Measurements from ENCODE around the gene FTO. TPM values are rescaled to one million over a fixed set of nuclear protein-coding genes. Genes with fewer than 3 reads are reported as not detected.
A peak's percentile ranks its signal among the peaks of the same experiment; 100 is the strongest.

FTO gene
- total RNA-seq, 1 experiment from 2014 or later = 125 TPM

GRCh38 chr16:53771655-53772497, 67.9 kb downstream of the FTO start:
- peak; percentile 53 for DNase-seq

GRCh38 chr16:53773150-53773846, 69.3 kb downstream of the FTO start:
- peak; percentile 81 for DNase-seq
- peaks cover 93% of the 10 kb centered on the region for H3K4me1 ChIP-seq (ENCODE audit: low read length)
- H3K9me3 ChIP-seq (ENCODE audit: low read length) = no peaks in the 10 kb centered on the region
- H3K36me3 ChIP-seq (ENCODE audit: insufficient read depth, low read length) = no peaks in the 10 kb centered on the region
- no peak overlapping the region for H2AFZ ChIP-seq (ENCODE audit: low read length)
- no peak overlapping the region for H3K9ac ChIP-seq (ENCODE audit: low read length)
- no peaks in the 10 kb centered on the region for H3K27me3 ChIP-seq (ENCODE audit: low read length)
- peaks cover 100% of the 10 kb centered on the region for H3K79me2 ChIP-seq (ENCODE audit: low read length)
- no peaks in the 10 kb centered on the region for H3K9me2 ChIP-seq (replicated peaks; ENCODE audit: insufficient read depth, low read length)
- H3K4me2 ChIP-seq (ENCODE audit: low read depth, low read length, poor library complexity, severe bottlenecking) = peak overlapping the region; percentile 58
- no peak overlapping the region for H3K4me3 ChIP-seq (ENCODE audit: low read length)
- no peaks in the 10 kb centered on the region for H4K20me1 ChIP-seq (ENCODE audit: insufficient read depth, low read depth, low read length)
- H3K27ac ChIP-seq (ENCODE audit: low read length) = peak overlapping the region; percentile 72

More at GRCh38 chr16:53771655-53772497, 67.9 kb downstream of the FTO start:
- Histone ChIP-seq H3K4me2 (ENCODE audit: low read depth, low read length, poor library complexity, severe bottlenecking) (peak overlapping the region; percentile 58), H4K20me1 (ENCODE audit: insufficient read depth, low read depth, low read length) (no peaks in the 10 kb centered on the region), H3K36me3 (ENCODE audit: insufficient read depth, low read length) (no peaks in the 10 kb centered on the region), H3K27ac (ENCODE audit: low read length) (peak overlapping the region; percentile 72), H3K79me2 (ENCODE audit: low read length) (peaks cover 98% of the 10 kb centered on the region), H3K9me3 (ENCODE audit: low read length) (no peaks in the 10 kb centered on the region), H3K4me1 (ENCODE audit: low read length) (peaks cover 92% of the 10 kb centered on the region), H2AFZ (ENCODE audit: low read length) (no peak overlapping the region), H3K9me2 (replicated peaks; ENCODE audit: insufficient read depth, low read length) (no peaks in the 10 kb centered on the region), H3K4me3 (ENCODE audit: low read length) (peak overlapping the region; percentile 6), H3K9ac (ENCODE audit: low read length) (peak overlapping the region; percentile 32), H3K27me3 (ENCODE audit: low read length) (no peaks in the 10 kb centered on the region)

GRCh38 chr16:53773881-53774280, 69.9 kb downstream of the FTO start:
- no peak for DNase-seq
- Histone ChIP-seq H3K9me3 (ENCODE audit: low read length) (no peaks in the 10 kb centered on the region), H3K9me2 (replicated peaks; ENCODE audit: insufficient read depth, low read length) (no peaks in the 10 kb centered on the region), H3K4me3 (ENCODE audit: low read length) (no peak overlapping the region), H3K79me2 (ENCODE audit: low read length) (peaks cover 100% of the 10 kb centered on the region), H3K27ac (ENCODE audit: low read length) (peak overlapping the region; percentile 72; the same call in 1 of the 2 replicates), H2AFZ (ENCODE audit: low read length) (no peak overlapping the region), H3K9ac (ENCODE audit: low read length) (no peak overlapping the region), H3K4me1 (ENCODE audit: low read length) (peaks cover 92% of the 10 kb centered on the region), H3K36me3 (ENCODE audit: insufficient read depth, low read length) (no peaks in the 10 kb centered on the region), H4K20me1 (ENCODE audit: insufficient read depth, low read depth, low read length) (no peaks in the 10 kb centered on the region), H3K27me3 (ENCODE audit: low read length) (no peaks in the 10 kb centered on the region), H3K4me2 (ENCODE audit: low read depth, low read length, poor library complexity, severe bottlenecking) (no peak overlapping the region)

- no peak overlapping the region; the same call in 1 of the 2 replicates for H3K4me3 ChIP-seq (ENCODE audit: low read length)
- H3K4me2 ChIP-seq (ENCODE audit: low read depth, low read length, poor library complexity, severe bottlenecking) = peak overlapping the region; percentile 63
- no peaks in the 10 kb centered on the region for H3K9me3 ChIP-seq (ENCODE audit: low read length)
- H3K9ac ChIP-seq (ENCODE audit: low read length) = no peak overlapping the region
- H3K4me1 ChIP-seq (ENCODE audit: low read length) = peaks cover 87% of the 10 kb centered on the region
- H3K9me2 ChIP-seq (replicated peaks; ENCODE audit: insufficient read depth, low read length) = no peaks in the 10 kb centered on the region
- no peak overlapping the region for H2AFZ ChIP-seq (ENCODE audit: low read length)
- peaks cover 100% of the 10 kb centered on the region for H3K79me2 ChIP-seq (ENCODE audit: low read length)
- H3K36me3 ChIP-seq (ENCODE audit: insufficient read depth, low read length) = no peaks in the 10 kb centered on the region
- no peak for DNase-seq
- H3K27ac ChIP-seq (ENCODE audit: low read length) = peak overlapping the region; percentile 71
- H3K27me3 ChIP-seq (ENCODE audit: low read length) = no peaks in the 10 kb centered on the region
- no peaks in the 10 kb centered on the region for H4K20me1 ChIP-seq (ENCODE audit: insufficient read depth, low read depth, low read length)
Measured at GRCh38 chr16:53775106-53775820, 71.3 kb downstream of the FTO start.

GRCh38 chr16:53775821-53776431, 72.0 kb downstream of the FTO start:
- Histone ChIP-seq H4K20me1 (ENCODE audit: insufficient read depth, low read depth, low read length) (no peaks in the 10 kb centered on the region), H3K9ac (ENCODE audit: low read length) (peak overlapping the region; percentile 36), H3K9me2 (replicated peaks; ENCODE audit: insufficient read depth, low read length) (no peaks in the 10 kb centered on the region), H3K4me1 (ENCODE audit: low read length) (peaks cover 82% of the 10 kb centered on the region), H3K27me3 (ENCODE audit: low read length) (no peaks in the 10 kb centered on the region), H2AFZ (ENCODE audit: low read length) (no peak overlapping the region), H3K36me3 (ENCODE audit: insufficient read depth, low read length) (no peaks in the 10 kb centered on the region), H3K79me2 (ENCODE audit: low read length) (peaks cover 100% of the 10 kb centered on the region), H3K4me3 (ENCODE audit: low read length) (peak overlapping the region; percentile 33), H3K4me2 (ENCODE audit: low read depth, low read length, poor library complexity, severe bottlenecking) (peak overlapping the region; percentile 63), H3K27ac (ENCODE audit: low read length) (peak overlapping the region; percentile 71), H3K9me3 (ENCODE audit: low read length) (no peaks in the 10 kb centered on the region)
- peak; percentile 76 for DNase-seq

- no peaks in the 10 kb centered on the region for H3K9me3 ChIP-seq (ENCODE audit: low read length)
- peaks cover 59% of the 10 kb centered on the region for H3K4me1 ChIP-seq (ENCODE audit: low read length)
- H3K79me2 ChIP-seq (ENCODE audit: low read length) = peaks cover 97% of the 10 kb centered on the region
- no peaks in the 10 kb centered on the region for H3K9me2 ChIP-seq (replicated peaks; ENCODE audit: insufficient read depth, low read length)
- H3K4me2 ChIP-seq (ENCODE audit: low read depth, low read length, poor library complexity, severe bottlenecking) = no peak overlapping the region
- H3K27me3 ChIP-seq (ENCODE audit: low read length) = no peaks in the 10 kb centered on the region
- no peaks in the 10 kb centered on the region for H4K20me1 ChIP-seq (ENCODE audit: insufficient read depth, low read depth, low read length)
- no peak overlapping the region for H3K9ac ChIP-seq (ENCODE audit: low read length)
- no peak for DNase-seq
- no peak overlapping the region for H3K27ac ChIP-seq (ENCODE audit: low read length)
- H3K36me3 ChIP-seq (ENCODE audit: insufficient read depth, low read length) = no peaks in the 10 kb centered on the region
- H3K4me3 ChIP-seq (ENCODE audit: low read length) = no peak overlapping the region
- no peak overlapping the region for H2AFZ ChIP-seq (ENCODE audit: low read length)
Measured at GRCh38 chr16:53779186-53779585, 75.2 kb downstream of the FTO start.

- Histone ChIP-seq H3K79me2 (ENCODE audit: low read length) (peaks cover 97% of the 10 kb centered on the region), H3K36me3 (ENCODE audit: insufficient read depth, low read length) (no peaks in the 10 kb centered on the region)
Measured at GRCh38 chr16:53780051-53780450, 76.1 kb downstream of the FTO start.

More at GRCh38 chr16:53780051-53780450, 76.1 kb downstream of the FTO start:
- DNase-seq = no peak
- H3K4me2 ChIP-seq (ENCODE audit: low read depth, low read length, poor library complexity, severe bottlenecking) = no peak overlapping the region
- H3K4me1 ChIP-seq (ENCODE audit: low read length) = peaks cover 56% of the 10 kb centered on the region
- H4K20me1 ChIP-seq (ENCODE audit: insufficient read depth, low read depth, low read length) = no peaks in the 10 kb centered on the region
- H3K27me3 ChIP-seq (ENCODE audit: low read length) = no peaks in the 10 kb centered on the region
- H3K9me2 ChIP-seq (replicated peaks; ENCODE audit: insufficient read depth, low read length) = no peaks in the 10 kb centered on the region
- H2AFZ ChIP-seq (ENCODE audit: low read length) = no peak overlapping the region
- H3K9ac ChIP-seq (ENCODE audit: low read length) = no peak overlapping the region
- no peaks in the 10 kb centered on the region for H3K9me3 ChIP-seq (ENCODE audit: low read length)
- H3K27ac ChIP-seq (ENCODE audit: low read length) = no peak overlapping the region
- H3K4me3 ChIP-seq (ENCODE audit: low read length) = no peak overlapping the region

All from Karpas-422 (cell line).